ENCODE results near the gene VPS29. TPM values are rescaled to one million over a fixed set of nuclear protein-coding genes. Genes with fewer than 3 reads are reported as not detected.
"Not testable (repeated sequence)": the region's sequence is repeated elsewhere in the genome, so short reads cannot be mapped to it uniquely, and the experiment has no call there.

The VPS29 gene
- total and polyA plus RNA-seq, 9 of the 15 experiments (the other 6 are each of a cell fraction or from before 2014, with no cell fraction given): 85.8 to 638 (median 272) TPM

GRCh38 chr12:110520876-110521712 is 19.2 kb upstream of the VPS29 start:
- H3K27me3 ChIP-seq (ENCODE audit: control insufficient read depth in 2 of 2, insufficient read depth in 2 of 2, low read length in 2 of 2); in situ Hi-C loops (cut with MboI); H3K9me3 ChIP-seq (replicated peaks; ENCODE audit: control insufficient read depth, insufficient read depth, low read depth, low read length); POLR2A ChIA-PET; FAIRE-seq; H3K9me1 ChIP-seq (ENCODE audit: control insufficient read depth, insufficient read depth, low read length); H3K36me3 ChIP-seq (ENCODE audit: control insufficient read depth, insufficient read depth, low read length); intact Hi-C loops (cut with micrococcal nuclease); H4K20me1 ChIP-seq (replicated peaks; ENCODE audit: control insufficient read depth, insufficient read depth, low read length); CTCF ChIA-PET (ENCODE audit: low intra/inter-chr PET ratio); DNase-seq (ENCODE audit: extremely low read depth in 1 of 4, low spot score in 3 of 4); BruUV-seq (replicated peaks); H3K27ac ChIP-seq (ENCODE audit: extremely low read depth, low read depth, low read length); H3K4me2 ChIP-seq (ENCODE audit: insufficient read depth, low read length); H3K9ac ChIP-seq (ENCODE audit: insufficient read depth in 1 of 2, low read depth in 2 of 2, low read length in 2 of 2); H3K79me2 ChIP-seq (ENCODE audit: control insufficient read depth, insufficient read depth, low read length); H3K4me3 ChIP-seq; H3K4me1 ChIP-seq (replicated peaks in 1 of 2; ENCODE audit: control insufficient read depth in 2 of 2, insufficient read depth in 2 of 2, low read length in 2 of 2); TF ChIP-seq ATF3 (CRISPR knock-in tag; conservative IDR thresholded peaks at IDR 0.05); CEBPG (CRISPR knock-in tag; IDR thresholded peaks at IDR 0.05): not testable (repeated sequence)
- TF ChIP-seq ZNF589 (CRISPR knock-in tag; IDR thresholded peaks at IDR 0.05; ENCODE audit: low read depth) (0 out of 2 replicates have a peak, but pooled peaks have one; percentile 28), ZNF766 (CRISPR knock-in tag; conservative IDR thresholded peaks at IDR 0.05) (peak; percentile 39; the same call in 1 of the 2 replicates), ATF3 (IDR thresholded peaks at IDR 0.05) (peak; percentile 74), RHOXF2B (CRISPR knock-in tag; conservative IDR thresholded peaks at IDR 0.05) (0 out of 2 replicates have a peak, but pooled peaks have one; percentile 5), CEBPG (tag; conservative IDR thresholded peaks at IDR 0.05 in 1 of 2, IDR thresholded peaks at IDR 0.05 in 1 of 2) (peak; percentile 54 to 88), ESRRA (IDR thresholded peaks at IDR 0.05; ENCODE audit: borderline replicate concordance, low read depth) (peak; percentile 29; the same call in 1 of the 2 replicates), SOX6 (IDR thresholded peaks at IDR 0.05) (0 out of 2 replicates have a peak, but pooled peaks have one; percentile 15), FOSL1 (tag; conservative IDR thresholded peaks at IDR 0.05) (0 out of 2 replicates have a peak, but pooled peaks have one; percentile 37), SMARCA4 (IDR thresholded peaks at IDR 0.05) (peak; percentile 37; the same call in 1 of the 2 replicates), ARID1B (IDR thresholded peaks at IDR 0.05) (0 out of 2 replicates have a peak, but pooled peaks have one; percentile 9), KLF1 (tag; IDR thresholded peaks at IDR 0.05) (0 out of 2 replicates have a peak, but pooled peaks have one; percentile 32), ZNF384 (IDR thresholded peaks at IDR 0.05; ENCODE audit: low read depth, low read length) (0 out of 2 replicates have a peak, but pooled peaks have one; percentile 26), SMARCE1 (IDR thresholded peaks at IDR 0.05) (peak; percentile 27; the same call in 1 of the 2 replicates), MEIS2 (IDR thresholded peaks at IDR 0.05; ENCODE audit: partially characterized antibody) (peak; percentile 15), TRIM24 (IDR thresholded peaks at IDR 0.05) (peak; percentile 25 to 46; a peak in 2 of 4 replicates), RFX1 (IDR thresholded peaks at IDR 0.05) (peak; percentile 25; the same call in 1 of the 2 replicates)
- TF ChIP-seq, protein P1, sequence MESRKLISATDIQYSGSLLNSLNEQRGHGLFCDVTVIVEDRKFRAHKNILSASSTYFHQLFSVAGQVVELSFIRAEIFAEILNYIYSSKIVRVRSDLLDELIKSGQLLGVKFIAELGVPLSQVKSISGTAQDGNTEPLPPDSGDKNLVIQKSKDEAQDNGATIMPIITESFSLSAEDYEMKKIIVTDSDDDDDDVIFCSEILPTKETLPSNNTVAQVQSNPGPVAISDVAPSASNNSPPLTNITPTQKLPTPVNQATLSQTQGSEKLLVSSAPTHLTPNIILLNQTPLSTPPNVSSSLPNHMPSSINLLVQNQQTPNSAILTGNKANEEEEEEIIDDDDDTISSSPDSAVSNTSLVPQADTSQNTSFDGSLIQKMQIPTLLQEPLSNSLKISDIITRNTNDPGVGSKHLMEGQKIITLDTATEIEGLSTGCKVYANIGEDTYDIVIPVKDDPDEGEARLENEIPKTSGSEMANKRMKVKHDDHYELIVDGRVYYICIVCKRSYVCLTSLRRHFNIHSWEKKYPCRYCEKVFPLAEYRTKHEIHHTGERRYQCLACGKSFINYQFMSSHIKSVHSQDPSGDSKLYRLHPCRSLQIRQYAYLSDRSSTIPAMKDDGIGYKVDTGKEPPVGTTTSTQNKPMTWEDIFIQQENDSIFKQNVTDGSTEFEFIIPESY (CRISPR knock-in tag; IDR thresholded peaks at IDR 0.05): peak; percentile 88
- WGBS (ENCODE audit: insufficient coverage, low coverage, missing lambda C conversion rate): 26% methylated on average over 8 of the region's 11 CpGs
- ATAC-seq: peak; percentile 81
- H2AFZ ChIP-seq (ENCODE audit: low read depth, low read length): peak overlapping the region; percentile 44; the same call in 1 of the 2 replicates

All from K562 (cell line).